Activated naive CD8-positive, alpha-beta T cell treated with anti-CD3 and anti-CD28 coated beads, Interleukin-2, amount 10 ng/mL, durations not matched to agents 7 days and 5 days (primary cell): ENCODE data around the gene GLT6D1. TPM values are rescaled to one million over a fixed set of nuclear protein-coding genes. Genes with fewer than 3 reads are reported as not detected.
"Not testable (repeated sequence)": the region's sequence is repeated elsewhere in the genome, so short reads cannot be mapped to it uniquely, and the experiment has no call there.

Experiments
- ATAC-seq: fragments of 150-1000 bp; cut with Tn5 transposase; one replicate; pipeline ENCODE4 v1.10.0; 2021; ENCODE audit warnings: low read depth, moderate library complexity
- POLR2A ChIA-PET: fragments of 350-600 bp; sonication (Branson Sonifier 250); formaldehyde crosslinking; loops from one replicate; lab custom pipeline; 2021; ENCODE audit warnings: antibody characterized with exemption; lab: Charles Lee
- DNase-seq: peaks from one replicate; pipeline ENCODE4 v3.0.0; 2021
- H3K27ac Mint-ChIP-seq: one replicate; pipeline ENCODE4 v1.8.0; 2022; ENCODE audit warnings: mild to moderate bottlenecking, mixed read lengths
- H3K27me3 Mint-ChIP-seq: one replicate; pipeline ENCODE4 v1.8.0; 2022; ENCODE audit warnings: mild to moderate bottlenecking, moderate library complexity, mixed read lengths
- H3K36me3 Mint-ChIP-seq: one replicate; pipeline ENCODE4 v1.8.0; 2021; ENCODE audit warnings: mild to moderate bottlenecking, mixed read lengths
- H3K4me1 Mint-ChIP-seq: one replicate; pipeline ENCODE4 v1.8.0; 2021; ENCODE audit warnings: mixed read lengths
- H3K4me3 Mint-ChIP-seq: one replicate; pipeline ENCODE4 v1.8.0; 2022; ENCODE audit warnings: mild to moderate bottlenecking, moderate library complexity, mixed read lengths
- H3K9me3 Mint-ChIP-seq: one replicate; pipeline ENCODE4 v1.8.0; 2021; ENCODE audit warnings: mixed read lengths
- total RNA-seq, 2 experiments: library from RNA; stranded (reverse); gene quantifications; one replicate each; pipeline ENCODE4 v1.2.3, GENCODE V29; 2021

GLT6D1 gene, protein sequence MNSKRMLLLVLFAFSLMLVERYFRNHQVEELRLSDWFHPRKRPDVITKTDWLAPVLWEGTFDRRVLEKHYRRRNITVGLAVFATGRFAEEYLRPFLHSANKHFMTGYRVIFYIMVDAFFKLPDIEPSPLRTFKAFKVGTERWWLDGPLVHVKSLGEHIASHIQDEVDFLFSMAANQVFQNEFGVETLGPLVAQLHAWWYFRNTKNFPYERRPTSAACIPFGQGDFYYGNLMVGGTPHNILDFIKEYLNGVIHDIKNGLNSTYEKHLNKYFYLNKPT
- total RNA-seq = not detected

DNA sequence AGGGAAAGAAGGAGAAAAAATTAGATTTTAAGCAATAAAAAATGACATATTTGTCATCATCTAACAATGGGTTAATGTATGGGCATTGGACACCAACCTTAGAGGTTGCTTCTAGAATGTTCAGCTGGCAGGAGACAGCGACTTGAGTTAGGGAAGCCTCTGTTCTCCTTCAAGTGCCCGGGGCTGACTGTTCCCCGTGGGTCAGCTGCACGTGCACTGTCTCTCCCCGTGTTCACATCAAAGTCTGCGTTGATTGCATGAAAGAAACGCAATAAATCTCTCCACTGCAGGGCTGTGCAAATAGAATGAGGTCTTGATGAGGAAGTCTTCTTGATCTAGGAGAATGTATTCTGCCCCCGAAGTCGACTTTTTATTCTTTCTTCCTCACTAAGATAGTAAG is at the start of gene GLT6D1:
GLT6D1 (minus strand) TSS at position 345 of the 400 bp plus-strand sequence. CDS start 353 bp downstream, outside the sequence.
- H3K27me3 Mint-ChIP-seq = peaks cover 5% of the 10 kb centered on the region
- no peaks in the 10 kb centered on the region for H3K4me1 Mint-ChIP-seq
- ATAC-seq (no peak), DNase-seq (no peak)
- POLR2A ChIA-PET = interaction anchor here (0.7 kb wide), 1 partner anchor 114 kb away, joined by 3 read pairs; no protein-coding TSS in a partner anchor
- H3K4me3 Mint-ChIP-seq = no peak within 1 kb of the TSS
- H3K27ac Mint-ChIP-seq = no peak within 1 kb of the TSS
- peaks cover 4% of the 10 kb centered on the region for H3K9me3 Mint-ChIP-seq
- H3K36me3 Mint-ChIP-seq = no peaks in the 10 kb centered on the region

DNA sequence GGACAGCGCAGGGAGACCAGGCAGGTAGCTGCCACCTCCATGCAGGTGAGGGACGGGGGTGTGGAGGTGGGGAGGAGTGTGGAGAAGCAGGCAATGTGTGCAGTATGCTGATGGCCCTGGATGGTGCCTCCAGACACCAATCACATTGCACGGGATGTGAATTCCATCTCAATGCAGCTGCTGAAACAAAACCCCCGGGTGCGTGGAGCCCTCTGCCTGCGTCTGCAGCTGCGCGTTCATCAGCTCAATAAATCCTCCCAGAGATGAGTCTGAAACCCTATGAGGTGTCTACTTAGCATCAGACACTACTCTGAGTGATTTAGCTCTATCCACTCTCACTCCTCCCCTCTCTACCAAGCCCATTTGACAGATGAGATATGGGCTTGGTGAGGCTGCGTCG is 49.7 kb upstream of the GLT6D1 start:
- ATAC-seq = no peak
- POLR2A ChIA-PET = no interaction called here
- Mint-ChIP-seq H3K36me3 (no peaks in the 10 kb centered on the region), H3K9me3 (no peaks in the 10 kb centered on the region), H3K4me1 (no peaks in the 10 kb centered on the region), H3K4me3 (no peak overlapping the region), H3K27me3 (no peaks in the 10 kb centered on the region), H3K27ac (no peak overlapping the region)
- DNase-seq = no peak

DNA sequence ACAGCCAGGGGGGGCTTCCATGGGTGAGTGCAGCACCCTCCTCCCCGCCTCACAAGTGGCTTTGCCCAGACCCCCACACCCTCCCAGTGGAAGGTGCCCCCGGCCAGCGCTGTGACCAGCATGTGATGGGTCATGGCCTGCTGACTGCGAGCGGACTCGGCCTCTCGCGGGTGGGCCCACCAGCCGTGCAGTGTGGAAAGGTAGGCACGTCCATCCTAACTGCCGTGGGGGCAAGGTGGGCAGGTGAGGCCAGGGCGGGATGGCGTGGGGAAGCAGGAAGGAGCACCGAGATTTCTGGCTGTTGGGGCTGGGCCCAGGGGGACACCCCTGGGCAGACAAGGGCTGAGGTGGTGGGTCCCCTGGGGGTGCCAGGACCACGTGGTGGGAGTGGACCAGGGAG is 47.9 kb upstream of the GLT6D1 start:
- DNase-seq (no peak), ATAC-seq (no peak)
- POLR2A ChIA-PET = no interaction called here
- Mint-ChIP-seq H3K4me1 (no peaks in the 10 kb centered on the region), H3K27me3 (no peaks in the 10 kb centered on the region), H3K36me3 (no peaks in the 10 kb centered on the region), H3K27ac (no peak overlapping the region), H3K4me3 (no peak overlapping the region), H3K9me3 (no peaks in the 10 kb centered on the region)

DNA sequence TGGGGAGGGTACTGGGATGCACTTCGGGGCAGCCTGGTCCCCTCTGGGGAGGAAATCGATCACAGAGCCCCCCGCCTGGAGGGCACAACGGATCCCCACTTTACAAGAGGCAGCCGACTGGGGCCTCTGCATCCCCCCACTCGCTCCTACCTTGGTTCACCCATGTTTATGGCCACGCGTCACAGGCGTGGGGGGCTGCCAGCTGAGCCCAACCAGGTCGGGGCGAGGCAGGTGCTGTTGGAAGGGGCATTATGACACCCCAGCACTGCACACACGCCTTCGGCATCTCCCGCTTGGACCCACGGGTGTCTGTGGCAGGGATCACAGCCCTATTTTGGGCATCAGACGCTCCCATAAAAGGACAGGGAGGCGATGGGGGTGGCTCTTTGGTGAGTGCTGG is 45.4 kb upstream of the GLT6D1 start:
- no peak for DNase-seq
- POLR2A ChIA-PET = no interaction called here
- H3K27me3 Mint-ChIP-seq = no peaks in the 10 kb centered on the region

DNA sequence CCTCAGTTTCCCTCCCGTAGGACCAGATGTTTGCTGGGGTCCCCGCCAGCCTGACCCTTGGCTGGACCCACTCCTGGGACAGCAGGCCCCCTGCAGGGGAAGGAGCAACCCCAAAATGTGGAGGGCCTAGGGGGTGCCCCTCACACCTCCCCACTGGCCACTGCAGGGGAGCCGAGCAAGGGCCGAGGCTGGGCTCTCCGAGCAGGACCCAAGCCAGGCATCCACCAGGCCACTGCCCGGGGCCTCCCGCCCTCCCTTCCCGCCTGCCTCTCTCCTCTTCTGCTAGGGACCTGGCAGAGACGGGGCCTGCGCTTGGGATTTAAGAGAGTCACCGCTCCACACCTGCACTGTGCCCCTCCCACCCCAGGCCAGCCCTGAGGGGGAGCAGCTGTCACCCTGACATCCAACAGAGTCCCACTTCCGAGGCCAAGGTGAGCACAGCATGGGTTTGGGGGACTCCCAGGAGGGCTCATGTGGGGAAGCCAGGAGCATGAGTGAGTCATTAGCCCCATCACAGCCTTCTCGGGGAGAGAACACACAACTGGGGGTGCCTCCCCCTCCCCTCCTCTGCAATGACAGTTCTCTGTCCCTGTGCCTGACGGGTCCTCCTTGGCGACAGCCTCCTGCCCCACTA is 44.2 kb upstream of the GLT6D1 start:
- Mint-ChIP-seq H3K27ac (no peak overlapping the region), H3K4me3 (no peak overlapping the region), H3K27me3 (no peaks in the 10 kb centered on the region), H3K4me1 (no peaks in the 10 kb centered on the region), H3K36me3 (no peaks in the 10 kb centered on the region), H3K9me3 (no peaks in the 10 kb centered on the region)
- no peak for DNase-seq
- POLR2A ChIA-PET = no interaction called here
- ATAC-seq = no peak

More for the DNA sequence above, 45.4 kb upstream of the GLT6D1 start:
- Mint-ChIP-seq H3K4me1 (no peaks in the 10 kb centered on the region), H3K9me3 (no peaks in the 10 kb centered on the region), H3K4me3 (no peak overlapping the region), H3K36me3 (no peaks in the 10 kb centered on the region), H3K27ac (no peak overlapping the region)
- no peak for ATAC-seq

DNA sequence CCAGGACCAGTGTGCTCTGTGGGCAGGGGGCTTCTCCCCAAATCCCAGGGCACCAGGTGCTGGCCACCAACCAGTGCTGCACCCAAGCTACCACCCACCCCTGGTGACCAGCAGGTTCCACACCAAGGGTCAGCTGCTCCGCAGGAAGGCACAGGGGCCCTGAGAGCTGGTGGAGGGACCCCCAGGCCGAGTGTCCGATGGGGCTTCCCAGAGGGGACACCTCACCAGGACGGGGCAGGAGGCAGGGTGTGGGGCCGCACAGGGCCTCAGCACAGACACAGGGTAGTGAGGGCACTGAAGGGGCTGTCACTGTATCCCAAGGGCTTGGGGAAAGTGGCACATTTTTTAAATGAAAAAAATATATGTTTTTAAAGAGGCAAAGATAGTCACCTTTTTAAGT is 41.8 kb upstream of the GLT6D1 start:
- Mint-ChIP-seq H3K27me3 (no peaks in the 10 kb centered on the region), H3K9me3 (no peaks in the 10 kb centered on the region), H3K36me3 (no peaks in the 10 kb centered on the region), H3K4me1 (no peaks in the 10 kb centered on the region), H3K4me3 (no peak overlapping the region), H3K27ac (no peak overlapping the region)
- POLR2A ChIA-PET = no interaction called here
- DNase-seq (no peak), ATAC-seq (no peak)

DNA sequence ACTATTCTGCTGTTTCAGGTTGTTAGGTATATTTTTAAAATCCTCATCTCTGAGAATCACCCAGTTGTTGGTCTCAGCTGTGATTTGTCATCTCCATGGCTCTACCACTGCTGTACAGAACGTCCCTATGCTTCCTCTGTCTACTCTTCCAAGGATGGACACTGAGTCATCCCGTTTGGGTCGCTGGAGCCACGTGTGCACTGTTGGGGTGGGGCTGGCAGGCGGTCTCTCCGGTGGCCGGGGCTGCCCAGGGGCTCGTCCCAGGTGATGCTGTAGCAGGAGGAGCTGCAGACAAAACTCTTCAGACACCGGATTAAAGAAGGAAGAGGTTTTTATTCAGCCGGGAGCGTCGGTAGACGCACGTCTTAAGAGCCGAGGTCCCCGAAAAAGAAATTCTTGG is 40.7 kb upstream of the GLT6D1 start:
- no peak for DNase-seq
- POLR2A ChIA-PET = no interaction called here
- H3K27me3 Mint-ChIP-seq = no peaks in the 10 kb centered on the region
- no peak overlapping the region for H3K27ac Mint-ChIP-seq
- H3K36me3 Mint-ChIP-seq = no peaks in the 10 kb centered on the region
- no peaks in the 10 kb centered on the region for H3K4me1 Mint-ChIP-seq
- H3K9me3 Mint-ChIP-seq = no peaks in the 10 kb centered on the region
- H3K4me3 Mint-ChIP-seq = no peak overlapping the region
- no peak for ATAC-seq

DNA sequence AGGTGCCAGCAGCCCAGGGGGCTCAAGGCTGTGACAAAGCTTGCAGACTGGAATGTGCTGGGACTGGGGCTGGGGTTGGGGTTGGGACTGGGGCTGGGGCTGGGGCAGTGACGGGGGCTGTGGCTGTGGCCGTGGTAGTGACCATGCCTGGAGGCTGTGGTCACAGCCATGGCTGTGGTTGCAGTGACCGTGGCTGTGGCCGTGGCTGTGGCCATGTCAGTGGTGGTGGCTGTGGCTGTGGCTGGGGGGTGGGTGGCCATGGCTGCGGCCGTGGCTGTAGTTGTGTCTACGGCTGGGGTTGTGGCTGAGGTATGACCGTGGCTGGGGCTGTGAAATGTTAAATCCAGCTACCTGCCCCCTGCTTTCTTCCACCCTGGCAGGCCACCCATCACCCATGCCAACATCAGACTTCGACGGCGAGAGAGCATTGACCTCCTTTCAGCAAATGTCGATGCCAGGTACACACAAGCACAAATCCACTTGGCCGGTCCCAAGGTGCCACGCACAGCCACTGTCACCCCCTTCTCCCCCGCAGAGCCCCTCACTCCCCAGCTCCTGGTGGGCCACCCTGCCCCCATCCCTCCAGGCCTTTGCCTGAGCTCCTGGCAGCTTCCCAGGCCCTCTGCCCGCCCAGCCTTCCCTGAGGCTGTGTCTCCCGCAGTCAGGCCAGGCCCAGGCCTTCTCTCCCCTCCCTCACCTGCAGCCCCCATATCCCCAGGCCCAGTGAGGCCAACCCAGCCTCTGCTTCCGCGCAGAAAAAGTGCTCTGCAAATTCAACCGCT is 39.1 kb upstream of the GLT6D1 start:
- Mint-ChIP-seq H3K4me1 (no peaks in the 10 kb centered on the region), H3K4me3 (no peak overlapping the region), H3K27ac (no peak overlapping the region), H3K27me3 (no peaks in the 10 kb centered on the region), H3K9me3 (no peaks in the 10 kb centered on the region), H3K36me3 (no peaks in the 10 kb centered on the region)
- POLR2A ChIA-PET = no interaction called here
- no peak for DNase-seq
- ATAC-seq = no peak

DNA sequence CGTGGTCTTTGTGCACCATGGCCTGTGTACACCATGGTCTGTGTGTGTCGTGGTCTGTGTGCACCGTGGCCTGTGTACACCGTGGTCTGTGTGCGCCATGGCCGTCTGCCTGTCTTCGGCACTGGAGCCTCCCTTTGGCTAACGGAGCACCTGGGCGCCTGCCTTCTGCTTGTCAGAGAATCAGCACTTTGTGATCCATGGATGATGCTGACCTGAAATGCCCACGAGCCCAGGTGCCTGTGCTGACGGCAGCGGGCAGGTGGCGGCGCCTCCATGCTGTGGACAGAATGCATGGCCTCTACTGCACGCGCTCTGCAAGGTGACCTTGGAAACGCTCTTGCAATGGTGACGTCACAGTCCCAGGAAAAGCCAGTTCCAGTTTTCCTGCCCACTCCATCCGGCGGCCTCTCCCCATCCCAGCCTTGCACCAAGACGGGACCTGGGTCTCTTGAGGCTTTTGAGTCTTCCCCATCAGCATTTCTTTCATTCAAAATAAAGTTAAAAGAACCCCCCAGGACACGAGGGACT is 38.4 kb upstream of the GLT6D1 start:
- no peak overlapping the region for H3K27ac Mint-ChIP-seq
- POLR2A ChIA-PET = no interaction called here

DNA sequence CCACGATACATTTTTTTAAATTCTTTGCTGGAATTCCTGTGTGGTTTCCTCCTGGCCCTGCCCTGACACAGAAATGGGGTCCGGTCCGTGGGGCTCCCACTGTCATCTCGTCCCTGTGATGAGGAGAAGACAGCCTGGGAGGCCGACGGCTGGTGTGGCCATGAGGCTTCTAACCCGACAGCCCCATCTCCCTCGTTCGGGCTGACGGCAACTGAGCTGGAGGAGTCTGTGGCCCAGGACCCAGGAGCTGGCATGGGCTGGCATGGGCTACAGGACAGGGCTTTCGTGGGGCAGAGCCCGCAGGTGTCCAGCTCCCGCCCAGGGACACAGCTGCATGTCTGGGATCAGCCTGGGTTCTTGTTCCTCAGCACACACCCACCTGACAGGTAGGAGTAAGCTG is 37.6 kb upstream of the GLT6D1 start:
- no peak overlapping the region for H3K4me3 Mint-ChIP-seq
- H3K4me1 Mint-ChIP-seq = no peaks in the 10 kb centered on the region
- DNase-seq = no peak
- H3K27ac Mint-ChIP-seq = no peak overlapping the region
- POLR2A ChIA-PET = no interaction called here
- no peaks in the 10 kb centered on the region for H3K9me3 Mint-ChIP-seq
- no peak for ATAC-seq
- H3K36me3 Mint-ChIP-seq = no peaks in the 10 kb centered on the region
- H3K27me3 Mint-ChIP-seq = no peaks in the 10 kb centered on the region

More for the DNA sequence above, 38.4 kb upstream of the GLT6D1 start:
- Mint-ChIP-seq H3K4me1 (no peaks in the 10 kb centered on the region), H3K36me3 (no peaks in the 10 kb centered on the region), H3K4me3 (no peak overlapping the region), H3K9me3 (no peaks in the 10 kb centered on the region), H3K27me3 (no peaks in the 10 kb centered on the region)
- ATAC-seq (no peak), DNase-seq (no peak)

DNA sequence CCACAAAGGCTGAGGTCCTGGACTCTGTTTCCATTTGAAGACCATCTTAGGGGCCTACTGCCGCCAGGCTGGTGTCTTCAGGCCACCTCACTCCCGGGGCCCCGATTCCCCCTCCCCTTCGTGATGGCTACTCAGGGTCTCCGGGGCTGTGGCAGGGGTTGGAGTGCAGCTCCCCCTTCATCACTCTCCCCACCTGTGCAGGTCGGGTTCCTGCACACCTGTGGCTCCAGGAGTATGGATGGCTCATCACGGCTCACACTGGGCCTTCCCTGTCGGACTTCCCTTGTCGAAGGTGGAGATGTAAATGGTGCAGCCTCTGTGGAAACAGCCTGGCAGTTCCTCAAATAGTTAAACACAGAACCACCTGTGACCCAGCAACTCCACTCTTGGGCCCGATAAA is 35.6 kb upstream of the GLT6D1 start:
- DNase-seq = no peak
- Mint-ChIP-seq H3K36me3 (no peaks in the 10 kb centered on the region), H3K4me1 (no peaks in the 10 kb centered on the region), H3K4me3 (no peak overlapping the region), H3K27me3 (no peaks in the 10 kb centered on the region), H3K9me3 (no peaks in the 10 kb centered on the region), H3K27ac (no peak overlapping the region)
- ATAC-seq = no peak
- POLR2A ChIA-PET = no interaction called here

DNA sequence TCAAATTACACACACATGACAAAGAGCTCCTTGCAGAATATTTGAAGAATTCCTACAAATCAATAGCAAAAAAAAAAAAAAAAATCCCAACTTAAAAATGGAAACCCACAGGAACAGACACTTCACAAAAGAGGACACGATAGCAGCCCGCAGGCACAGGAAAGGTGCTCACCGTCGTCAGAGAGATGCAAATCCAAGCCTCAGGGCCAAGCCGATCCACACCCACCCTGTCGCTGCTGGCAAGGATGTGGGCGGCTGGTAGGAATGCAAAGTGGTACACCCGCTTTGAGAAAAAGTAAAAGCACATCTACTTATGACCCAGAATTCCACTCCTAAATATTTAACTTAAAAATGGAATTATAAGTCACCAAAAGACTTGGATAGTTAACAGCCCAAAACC is 34.6 kb upstream of the GLT6D1 start:
- no peak overlapping the region for H3K4me3 Mint-ChIP-seq
- POLR2A ChIA-PET = no interaction called here
- no peaks in the 10 kb centered on the region for H3K27me3 Mint-ChIP-seq
- H3K4me1 Mint-ChIP-seq = no peaks in the 10 kb centered on the region
- H3K36me3 Mint-ChIP-seq = no peaks in the 10 kb centered on the region
- no peak overlapping the region for H3K27ac Mint-ChIP-seq
- ATAC-seq (no peak), DNase-seq (no peak)
- H3K9me3 Mint-ChIP-seq = no peaks in the 10 kb centered on the region

DNA sequence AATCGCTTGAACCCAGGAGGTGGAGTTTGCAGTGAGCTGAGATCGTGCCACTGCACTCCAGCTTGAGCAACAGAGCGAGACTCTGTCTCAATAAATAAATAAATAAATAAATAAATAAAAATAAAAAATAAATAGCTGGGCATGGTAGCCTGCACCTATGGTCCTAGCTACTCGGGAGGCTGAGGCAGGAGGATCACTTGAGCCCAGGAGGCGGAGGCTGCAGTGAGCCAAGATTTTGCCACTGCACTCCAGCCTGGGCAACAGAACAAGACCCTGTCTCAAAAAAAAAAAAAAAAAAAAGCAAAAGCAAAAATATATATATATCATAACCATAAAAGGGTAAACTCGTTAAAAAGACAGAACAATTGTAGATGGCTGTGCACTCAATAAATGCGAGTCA is 33.4 kb upstream of the GLT6D1 start:
- H3K4me1 Mint-ChIP-seq, H3K27ac Mint-ChIP-seq, H3K27me3 Mint-ChIP-seq, H3K9me3 Mint-ChIP-seq, ATAC-seq, H3K36me3 Mint-ChIP-seq, DNase-seq, POLR2A ChIA-PET, H3K4me3 Mint-ChIP-seq: not testable (repeated sequence)
